Jurkat, Clone E6-1 (cell line): Measurements from ENCODE around the gene PPP3CA.

Source experiments
- DNase-seq: peaks from one replicate; pipeline ENCODE4 v3.0.0-alpha.2; 2011; ENCODE audit warnings: low read depth, low spot score
- H3K4me3 ChIP-seq: 2 replicates; pipeline ENCODE4 v1.5.1; 2011; ENCODE audit warnings: mild to moderate bottlenecking, low read length, control low read depth, moderate library complexity

PPP3CA gene

GRCh38 chr4:101292214-101292613, 55.1 kb downstream of the PPP3CA start:
- no peak overlapping the region for H3K4me3 ChIP-seq
- DNase-seq: no peak

DNA sequence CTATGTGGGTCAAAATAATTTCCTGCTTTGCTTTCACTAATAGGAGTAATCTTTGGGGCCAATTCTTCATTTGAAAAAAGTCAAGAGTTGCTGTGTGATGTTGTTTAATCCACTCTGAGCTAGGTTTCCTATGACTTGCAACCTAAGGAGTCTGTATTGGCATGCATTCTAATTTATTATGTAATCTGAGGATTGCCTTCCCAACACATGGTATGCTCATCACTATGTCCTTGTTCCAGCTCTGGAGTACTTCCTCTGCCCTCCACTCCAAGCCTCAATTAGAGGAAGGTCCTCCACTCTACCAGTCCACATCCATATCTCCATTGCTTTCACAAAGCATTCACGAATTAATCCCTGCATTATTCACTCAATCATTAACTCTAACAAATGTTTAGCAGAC, 56.1 kb downstream of the PPP3CA start:
- no peak for DNase-seq
- H3K4me3 ChIP-seq: no peak overlapping the region

GRCh38 chr4:101290654-101291053, 56.7 kb downstream of the PPP3CA start:
- no peak overlapping the region for H3K4me3 ChIP-seq
- DNase-seq: no peak

GRCh38 chr4:101289306-101289705, 58.0 kb downstream of the PPP3CA start:
- DNase-seq: no peak

DNA sequence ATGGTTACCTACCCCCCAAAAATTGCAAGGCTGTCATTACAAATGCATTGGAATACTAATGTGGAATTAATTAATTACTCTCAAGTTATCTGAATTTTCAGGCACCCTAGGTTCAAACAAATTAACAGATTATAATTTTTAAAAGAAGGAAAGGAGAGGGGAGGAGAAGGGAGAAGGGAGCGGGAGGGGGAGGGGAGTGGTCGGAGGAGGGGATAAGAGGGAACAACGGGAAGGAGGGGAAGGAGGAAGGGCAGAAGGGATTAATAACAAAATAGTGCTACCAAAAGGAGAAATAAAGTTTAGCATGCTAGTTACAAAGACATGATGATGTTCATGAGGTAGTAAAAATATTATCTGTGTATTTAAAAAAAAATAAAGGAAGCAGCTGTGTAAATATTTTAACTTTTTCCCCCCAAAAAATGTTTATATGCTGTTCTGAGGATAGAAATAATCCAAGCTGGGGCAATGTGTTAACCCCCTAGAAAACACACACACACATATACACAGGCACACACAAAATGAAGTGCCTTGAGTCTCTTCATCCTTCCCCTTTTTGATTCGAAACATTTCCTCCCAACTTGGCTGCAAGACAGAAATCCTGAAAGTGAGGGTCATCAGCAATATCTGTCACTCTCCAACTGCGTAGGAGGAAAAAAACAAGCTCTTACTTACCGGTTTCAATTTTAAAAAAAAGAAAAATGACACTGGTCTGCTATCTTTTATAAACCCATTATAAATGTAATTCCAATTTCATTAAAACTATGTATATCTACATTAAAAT, 58.8 kb downstream of the PPP3CA start:
- H3K4me3 ChIP-seq: no peak overlapping the region
- no peak for DNase-seq

More at GRCh38 chr4:101289306-101289705, 58.0 kb downstream of the PPP3CA start:
- H3K4me3 ChIP-seq: no peak overlapping the region

GRCh38 chr4:101287324-101287723, 60.0 kb downstream of the PPP3CA start:
- DNase-seq: no peak
- no peak overlapping the region for H3K4me3 ChIP-seq

- H3K4me3 ChIP-seq: no peak overlapping the region
Observed at GRCh38 chr4:101286663-101287062, 60.7 kb downstream of the PPP3CA start.

DNA sequence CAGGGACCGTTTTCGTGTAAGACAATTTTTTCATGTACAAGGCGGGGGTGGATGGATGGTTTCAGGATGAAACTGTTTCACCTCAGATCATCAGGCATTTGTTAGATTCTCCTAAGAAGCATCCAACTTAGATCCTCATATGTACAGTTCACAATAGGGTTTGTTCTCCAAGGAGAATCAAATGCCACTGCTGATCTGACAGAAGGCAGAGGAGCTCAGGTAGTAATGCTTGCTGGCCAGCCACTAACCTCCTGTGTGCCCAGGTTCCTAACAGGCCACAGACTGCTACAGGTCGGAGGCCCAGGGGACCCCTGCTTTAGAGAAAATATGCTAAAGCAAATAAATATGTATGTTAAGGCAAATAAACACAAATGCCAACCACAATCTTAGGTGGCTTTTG, 61.3 kb downstream of the PPP3CA start:
- H3K4me3 ChIP-seq: no peak overlapping the region
- DNase-seq: no peak

More at GRCh38 chr4:101286663-101287062, 60.7 kb downstream of the PPP3CA start:
- DNase-seq: no peak

GRCh38 chr4:101284546-101284945, 62.8 kb downstream of the PPP3CA start:
- H3K4me3 ChIP-seq: no peak overlapping the region
- DNase-seq: no peak

GRCh38 chr4:101283434-101283833, 63.9 kb downstream of the PPP3CA start:
- H3K4me3 ChIP-seq: no peak overlapping the region
- no peak for DNase-seq

- DNase-seq: no peak
- H3K4me3 ChIP-seq: no peak overlapping the region
Observed at GRCh38 chr4:101282076-101282844, 65.1 kb downstream of the PPP3CA start.

DNA sequence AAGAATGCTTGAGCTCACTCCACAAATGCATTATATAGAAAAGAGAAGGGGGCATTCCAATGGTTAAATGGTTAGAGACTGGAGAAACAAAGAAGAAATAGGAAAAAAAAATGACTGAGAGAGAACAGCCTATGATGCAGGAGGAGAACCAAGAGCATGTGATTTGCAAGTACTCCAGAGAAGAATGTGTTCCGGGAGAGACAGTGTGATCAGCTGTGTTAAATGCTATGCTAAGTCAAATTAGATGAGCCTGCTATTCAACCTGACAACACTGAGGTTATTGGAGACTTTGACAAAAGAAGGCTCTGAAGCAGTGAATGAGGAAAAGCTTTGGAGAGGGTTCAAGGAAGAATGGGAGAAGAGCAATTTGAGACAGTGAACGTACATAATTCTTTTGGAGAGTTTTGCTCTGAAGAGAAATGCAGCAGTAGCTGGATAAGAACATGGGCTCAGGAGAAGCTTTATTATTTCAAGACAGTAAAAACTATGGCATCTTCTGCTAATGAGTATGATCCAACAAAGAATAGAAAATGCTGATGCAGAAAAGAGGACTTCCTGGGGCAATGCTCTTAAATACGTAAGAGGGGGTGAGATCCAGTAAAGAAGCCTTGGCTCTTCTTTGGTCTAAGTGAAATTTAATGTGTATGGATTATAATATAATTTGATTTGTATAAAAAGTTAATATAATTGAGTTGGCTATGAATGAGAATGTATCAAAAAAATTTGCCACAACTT, 66.3 kb downstream of the PPP3CA start:
- no peak for DNase-seq
- no peak overlapping the region for H3K4me3 ChIP-seq

DNA sequence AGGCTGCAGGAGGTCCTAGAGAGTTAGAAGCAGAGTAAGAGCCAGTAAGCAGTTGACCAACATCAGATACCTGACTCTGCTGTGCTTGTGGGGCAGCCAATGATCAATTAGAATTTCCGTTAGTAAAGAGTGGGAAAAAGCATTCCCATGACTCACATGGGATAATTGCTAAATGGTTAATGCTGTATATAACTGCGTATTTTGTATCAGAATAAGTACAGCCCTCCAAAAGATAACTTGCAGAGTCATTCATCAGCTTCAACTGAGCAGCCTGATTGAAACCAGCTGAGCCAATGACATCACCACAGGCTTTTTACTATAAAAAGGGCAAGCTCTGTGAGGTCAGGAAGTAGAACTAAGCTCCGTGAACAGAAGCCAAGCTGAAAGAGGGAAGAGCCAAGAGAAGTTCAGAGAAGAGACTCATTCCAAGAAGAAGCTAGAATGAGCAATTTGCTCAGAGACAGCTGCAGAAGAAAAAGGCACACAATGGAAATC, 67.9 kb downstream of the PPP3CA start:
- DNase-seq: no peak
- no peak overlapping the region for H3K4me3 ChIP-seq

DNA sequence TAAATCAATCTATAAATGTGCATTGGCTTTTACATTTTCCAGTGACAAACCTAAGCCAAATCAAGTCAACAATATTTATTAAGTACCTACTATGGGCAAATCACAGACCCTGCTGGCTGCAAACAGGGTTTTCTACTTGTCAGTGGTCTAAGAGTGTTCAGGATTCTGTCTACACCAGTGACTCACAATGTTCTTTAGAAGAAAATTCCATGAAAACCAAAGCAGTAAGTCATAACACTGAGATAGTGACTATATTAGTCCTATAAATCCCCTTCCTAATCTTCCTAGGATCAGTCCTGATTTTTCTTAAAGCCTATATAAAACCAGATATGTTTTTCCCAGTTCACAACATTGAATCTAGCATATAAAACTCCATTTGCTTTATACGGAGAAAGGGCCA, 69.7 kb downstream of the PPP3CA start:
- H3K4me3 ChIP-seq: no peak overlapping the region
- DNase-seq: no peak

GRCh38 chr4:101276661-101277060, 70.7 kb downstream of the PPP3CA start:
- DNase-seq: no peak
- no peak overlapping the region for H3K4me3 ChIP-seq

DNA sequence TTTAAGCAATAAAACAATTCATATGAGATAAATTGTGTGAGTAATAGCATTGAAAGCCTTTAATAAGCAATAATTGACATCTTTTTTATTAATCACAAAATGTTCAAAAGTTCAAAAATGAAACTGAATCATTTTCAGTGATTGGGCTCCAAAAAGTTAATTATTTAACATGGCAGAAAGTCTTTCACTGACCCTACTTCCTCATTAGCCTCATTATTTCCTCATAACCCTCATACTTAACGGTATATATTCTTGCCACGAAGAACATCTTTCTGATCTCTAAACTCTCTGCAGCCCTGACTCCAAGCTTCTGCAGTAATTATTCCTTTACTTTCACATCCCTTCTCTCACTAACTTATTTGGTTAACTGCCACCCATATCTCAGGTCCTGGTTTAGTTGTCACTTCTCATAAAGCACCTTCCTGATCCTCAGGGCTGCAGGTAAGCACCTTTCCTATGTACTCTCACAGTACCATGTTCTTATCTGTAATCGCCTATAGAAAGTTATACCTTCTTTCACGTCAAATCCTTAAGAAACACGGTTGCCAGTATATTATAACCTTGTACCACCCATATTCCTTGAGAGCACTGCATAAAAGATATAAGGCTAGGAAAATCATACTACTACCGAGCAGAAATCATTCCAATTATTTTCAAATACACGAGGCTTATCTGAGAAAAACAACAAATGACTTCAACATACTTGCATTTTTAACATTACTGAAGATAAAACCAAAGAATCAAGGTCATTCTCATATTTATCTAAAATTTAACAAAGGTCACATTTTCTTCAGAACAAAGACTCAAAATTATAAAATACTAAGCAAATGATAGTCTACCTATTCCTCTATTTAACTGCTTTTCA, 72.2 kb downstream of the PPP3CA start:
- no peak overlapping the region for H3K4me3 ChIP-seq
- no peak for DNase-seq

DNA sequence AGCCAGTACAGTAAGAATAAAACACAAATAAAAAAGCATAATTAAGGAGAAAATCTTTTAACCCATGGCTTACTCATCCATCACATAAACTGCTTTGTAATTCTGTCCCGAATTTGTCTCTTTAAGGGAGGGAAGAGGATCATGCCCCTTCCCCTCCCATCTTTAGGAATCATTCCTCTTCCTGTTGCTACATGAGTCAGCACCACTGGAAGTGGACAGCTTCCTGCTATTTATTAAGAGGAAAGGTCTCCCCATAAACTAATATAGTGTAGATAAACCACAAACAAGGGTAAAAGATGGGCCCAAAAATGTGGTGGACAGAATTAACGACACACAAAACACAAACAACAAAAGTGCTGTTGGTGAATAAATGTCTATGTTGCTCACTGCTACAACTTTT, 75.8 kb downstream of the PPP3CA start:
- no peak for DNase-seq
- no peak overlapping the region for H3K4me3 ChIP-seq

DNA sequence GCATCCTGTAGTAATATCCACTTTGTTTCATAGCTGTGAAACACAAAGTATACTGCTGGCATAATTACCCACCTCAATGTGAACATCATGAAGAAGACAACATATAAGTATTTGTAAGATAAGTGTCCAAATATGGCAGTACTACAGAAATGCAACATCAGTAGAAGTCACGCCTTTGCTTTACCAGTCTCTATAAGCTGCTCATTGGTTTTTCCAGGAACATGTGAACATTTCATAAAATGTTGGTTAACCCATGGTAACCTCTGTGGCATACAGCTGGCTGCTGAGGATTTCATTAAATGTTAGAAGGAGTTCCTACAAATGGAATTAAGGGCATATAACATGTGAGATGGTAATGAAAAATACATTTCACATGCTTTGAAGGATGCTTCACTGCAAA, 77.6 kb downstream of the PPP3CA start:
- H3K4me3 ChIP-seq: no peak overlapping the region
- no peak for DNase-seq

- H3K4me3 ChIP-seq: no peak overlapping the region
- no peak for DNase-seq
Observed at GRCh38 chr4:101265816-101266172, 81.5 kb downstream of the PPP3CA start.
